Measurements from ENCODE around the gene CLDN9.
A peak's percentile ranks its signal among the peaks of the same experiment; 100 is the strongest.

Gene CLDN9

DNA sequence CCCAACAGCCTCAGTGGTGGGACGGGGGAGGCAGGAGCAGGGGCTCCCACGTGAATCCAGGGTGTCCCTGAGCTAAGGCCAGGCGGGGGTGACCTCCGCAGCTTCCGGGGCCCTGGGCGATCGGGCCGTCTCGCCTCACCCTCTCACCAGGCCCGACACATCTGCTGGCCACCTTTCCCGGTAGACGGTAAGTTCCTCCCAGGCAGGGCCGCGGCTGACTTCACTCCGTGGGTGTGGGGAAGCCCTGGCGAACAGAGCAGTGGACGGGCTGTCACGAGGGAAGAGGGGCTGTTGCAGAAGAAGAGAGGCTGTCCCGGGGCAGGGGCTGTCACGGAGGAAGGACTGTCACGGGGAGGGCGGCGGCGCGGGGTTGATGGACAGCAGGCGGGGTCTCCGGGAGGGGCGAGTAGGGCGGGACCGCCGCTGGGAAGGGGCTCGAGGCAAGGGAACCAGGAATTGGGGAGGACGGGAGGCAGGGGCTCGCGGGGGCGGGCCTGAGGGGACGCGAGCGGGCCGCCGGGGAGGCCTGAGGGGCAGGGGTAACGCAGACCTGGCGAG, 33.0 kb upstream of the CLDN9 start:
- Histone ChIP-seq H3F3A (ENCODE audit: control insufficient read depth, insufficient read depth) (peaks cover 6% of the 10 kb centered on the region), H3K27me3 (ENCODE audit: control insufficient read depth, low read length) (no peaks in the 10 kb centered on the region), H3K9me2 (replicated peaks; ENCODE audit: control insufficient read depth, low read length) (no peaks in the 10 kb centered on the region), H3K27ac (ENCODE audit: low read depth, low read length) (peak overlapping the region; percentile 74), H3K4me3 (ENCODE audit: low read length) (peak overlapping the region; percentile 99), H3K36me3 (ENCODE audit: control insufficient read depth, low read length) (peaks cover 52% of the 10 kb centered on the region), H3K4me2 (ENCODE audit: low read length) (peak overlapping the region; percentile 97), H3K4me1 (ENCODE audit: control insufficient read depth, low read length) (peaks cover 50% of the 10 kb centered on the region), H3K9me3 (ENCODE audit: control insufficient read depth, insufficient read depth, low read length) (no peaks in the 10 kb centered on the region), H4K20me1 (ENCODE audit: control insufficient read depth, insufficient read depth, low read depth, low read length) (peaks cover 6% of the 10 kb centered on the region; the same call in 1 of the 2 replicates), H3K79me2 (ENCODE audit: control insufficient read depth, low read length) (peaks cover 63% of the 10 kb centered on the region)
- TF ChIP-seq EZH2phosphoT487 (IDR thresholded peaks at IDR 0.05; ENCODE audit: borderline replicate concordance, low read length) (no peak), CTCF (IDR thresholded peaks at IDR 0.05; ENCODE audit: low read depth, low read length, poor library complexity, severe bottlenecking) (no peak)

DNA sequence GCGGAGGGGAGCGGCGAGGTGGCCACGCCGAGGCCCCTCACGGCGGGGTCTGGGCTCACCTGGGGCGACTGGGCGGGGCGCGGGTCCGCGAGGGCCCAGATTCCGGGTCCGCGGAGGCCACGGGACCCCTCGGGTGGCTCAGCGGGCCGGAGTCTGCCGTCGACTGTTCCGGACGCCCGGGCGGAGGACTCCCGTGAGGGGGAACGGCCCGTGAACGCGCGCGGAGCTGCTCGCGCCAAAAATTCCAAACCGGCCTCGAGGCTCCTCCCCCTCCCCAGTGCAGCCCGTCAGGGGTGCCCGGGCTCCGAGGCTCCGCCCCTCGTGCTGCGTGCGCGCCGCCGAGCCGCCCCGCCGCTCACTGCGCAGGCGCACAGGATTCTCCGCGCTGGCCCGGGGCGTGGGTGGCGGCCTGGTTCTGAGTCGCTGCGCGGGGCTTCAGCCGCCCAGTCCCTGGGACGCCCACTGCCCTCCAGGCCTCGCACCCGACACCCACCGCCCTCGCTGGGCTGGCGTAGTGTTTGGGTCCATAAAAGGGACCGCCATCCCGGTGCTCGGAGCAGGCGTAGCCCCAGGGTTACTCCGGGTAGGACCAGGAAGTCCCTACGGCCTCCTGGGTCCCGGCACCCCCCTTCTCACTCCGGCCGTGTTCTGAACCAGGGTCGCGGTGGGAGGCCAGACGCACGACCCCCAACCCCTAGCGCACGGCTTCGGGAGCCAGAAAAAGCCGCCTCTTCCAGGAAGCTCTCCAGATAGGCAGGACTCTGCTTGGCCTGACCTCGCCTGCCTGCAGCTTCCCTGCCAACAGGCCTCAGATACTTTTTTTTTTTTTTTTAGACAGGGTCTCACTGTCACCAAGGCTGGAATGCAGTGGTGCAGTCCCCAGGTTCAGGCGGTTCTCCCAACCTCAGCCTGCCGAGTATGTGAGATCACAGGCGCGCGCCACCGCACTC, 32.2 kb upstream of the CLDN9 start, which contains the start of gene PKMYT1:
TSS of gene PKMYT1 (minus strand) at position 220 of the 950 bp plus-strand sequence. CDS start 789 bp downstream, outside the sequence.
- Histone ChIP-seq H3K4me3 (ENCODE audit: low read length) (peak within 1 kb of the TSS; percentile 99), H4K20me1 (ENCODE audit: control insufficient read depth, insufficient read depth, low read depth, low read length) (peaks cover 6% of the 10 kb centered on the region; the same call in 1 of the 2 replicates), H3K4me1 (ENCODE audit: control insufficient read depth, low read length) (peaks cover 50% of the 10 kb centered on the region), H3F3A (ENCODE audit: control insufficient read depth, insufficient read depth) (peaks cover 6% of the 10 kb centered on the region), H3K9me2 (replicated peaks; ENCODE audit: control insufficient read depth, low read length) (no peaks in the 10 kb centered on the region), H3K9me3 (ENCODE audit: control insufficient read depth, insufficient read depth, low read length) (no peaks in the 10 kb centered on the region), H3K79me2 (ENCODE audit: control insufficient read depth, low read length) (peaks cover 56% of the 10 kb centered on the region), H3K27ac (ENCODE audit: low read depth, low read length) (peak within 1 kb of the TSS; percentile 74), H3K36me3 (ENCODE audit: control insufficient read depth, low read length) (peaks cover 44% of the 10 kb centered on the region), H3K4me2 (ENCODE audit: low read length) (peak within 1 kb of the TSS; percentile 97), H3K27me3 (ENCODE audit: control insufficient read depth, low read length) (peaks cover under 1% of the 10 kb centered on the region; the same call in 1 of the 2 replicates)
- TF ChIP-seq CTCF (IDR thresholded peaks at IDR 0.05; ENCODE audit: low read depth, low read length, poor library complexity, severe bottlenecking) (no peak), EZH2phosphoT487 (IDR thresholded peaks at IDR 0.05; ENCODE audit: borderline replicate concordance, low read length) (no peak)

- no peaks in the 10 kb centered on the region for H3K9me3 ChIP-seq (ENCODE audit: control insufficient read depth, insufficient read depth, low read length)
- H3K4me2 ChIP-seq (ENCODE audit: low read length) = peak overlapping the region; percentile 97
- peaks cover 48% of the 10 kb centered on the region for H3K79me2 ChIP-seq (ENCODE audit: control insufficient read depth, low read length)
- no peak for TF ChIP-seq CTCF (IDR thresholded peaks at IDR 0.05; ENCODE audit: low read depth, low read length, poor library complexity, severe bottlenecking)
- TF ChIP-seq EZH2phosphoT487 (IDR thresholded peaks at IDR 0.05; ENCODE audit: borderline replicate concordance, low read length) = no peak
- H3K36me3 ChIP-seq (ENCODE audit: control insufficient read depth, low read length) = peaks cover 36% of the 10 kb centered on the region
- H3K4me1 ChIP-seq (ENCODE audit: control insufficient read depth, low read length) = peaks cover 50% of the 10 kb centered on the region
- peaks cover 6% of the 10 kb centered on the region for H3F3A ChIP-seq (ENCODE audit: control insufficient read depth, insufficient read depth)
- H4K20me1 ChIP-seq (ENCODE audit: control insufficient read depth, insufficient read depth, low read depth, low read length) = peaks cover 6% of the 10 kb centered on the region; the same call in 1 of the 2 replicates
- H3K27me3 ChIP-seq (ENCODE audit: control insufficient read depth, low read length) = peaks cover 4% of the 10 kb centered on the region; the same call in 1 of the 2 replicates
- peak overlapping the region; percentile 99 for H3K4me3 ChIP-seq (ENCODE audit: low read length)
- no peaks in the 10 kb centered on the region for H3K9me2 ChIP-seq (replicated peaks; ENCODE audit: control insufficient read depth, low read length)
- peak overlapping the region; percentile 74 for H3K27ac ChIP-seq (ENCODE audit: low read depth, low read length)
Observed at GRCh38 chr16:2981177-2981898, 31.4 kb upstream of the CLDN9 start.
